ENCODE measurements around the gene BLCAP.
"Not testable (repeated sequence)": the region's sequence is repeated elsewhere in the genome, so short reads cannot be mapped to it uniquely, and the experiment has no call there.

Gene BLCAP

DNA sequence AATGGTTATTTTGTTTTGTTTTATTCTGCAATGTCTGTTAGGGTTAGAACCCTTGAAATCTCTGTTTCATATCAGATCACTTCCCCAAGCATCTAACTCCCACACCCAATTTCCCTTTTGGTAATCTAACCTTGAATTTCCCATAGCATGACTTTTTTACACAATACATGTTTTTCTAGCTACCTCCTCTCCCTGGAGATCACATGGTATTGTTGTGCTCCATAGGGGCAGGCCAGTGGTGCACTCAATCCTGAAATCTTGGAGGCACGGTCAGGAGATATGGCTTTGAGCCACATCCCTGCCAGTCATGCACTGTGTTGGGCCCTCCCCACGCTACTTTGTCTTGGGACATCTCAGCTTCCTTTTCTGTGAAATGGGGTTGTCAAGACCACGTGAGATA, 43.3 kb downstream of the BLCAP start:
- DNase-seq (ENCODE audit: low read depth in 2 of 3, low spot score in 2 of 3): no peak

DNA sequence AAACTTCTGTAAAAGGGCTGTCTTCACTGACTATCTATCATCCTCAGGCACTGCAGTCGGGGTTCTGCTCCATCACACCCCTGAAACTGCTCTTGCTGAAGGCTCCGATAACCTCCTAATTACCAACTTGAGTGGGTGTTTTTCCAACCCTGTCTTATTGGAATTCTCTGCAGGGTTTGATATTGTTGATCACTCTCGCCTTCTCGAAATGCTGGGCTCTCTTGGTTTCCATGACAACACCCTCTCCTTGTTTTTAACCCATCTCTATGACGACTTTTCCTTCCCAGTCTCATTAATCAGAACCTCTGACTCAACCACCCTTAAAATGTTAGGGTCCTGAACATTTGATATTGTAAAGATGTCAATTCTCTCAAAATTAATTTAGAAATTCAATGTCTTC, 46.1 kb downstream of the BLCAP start:
- no peak for DNase-seq (ENCODE audit: low read depth in 2 of 3, low spot score in 2 of 3)

DNA sequence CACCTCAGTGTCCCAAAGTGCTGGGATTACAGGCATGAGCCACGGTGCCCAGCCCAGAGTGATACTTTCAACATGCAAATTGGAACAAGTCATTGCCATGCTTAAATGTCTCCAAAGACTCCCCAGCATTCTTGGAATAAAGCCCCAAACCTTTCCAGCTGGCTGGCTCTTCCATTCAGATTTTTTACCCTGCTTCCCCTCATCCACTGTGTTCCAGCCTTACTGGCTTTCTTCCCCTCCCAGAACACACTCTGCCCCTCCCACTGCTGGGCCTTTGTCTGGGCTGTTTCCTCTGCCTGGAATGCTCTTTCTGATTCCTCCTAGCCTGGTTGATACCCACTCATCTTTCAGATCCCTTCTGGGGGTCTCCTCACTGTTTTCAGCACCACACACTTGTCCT, 46.8 kb downstream of the BLCAP start:
- DNase-seq (ENCODE audit: low read depth in 2 of 3, low spot score in 2 of 3): no peak

DNA sequence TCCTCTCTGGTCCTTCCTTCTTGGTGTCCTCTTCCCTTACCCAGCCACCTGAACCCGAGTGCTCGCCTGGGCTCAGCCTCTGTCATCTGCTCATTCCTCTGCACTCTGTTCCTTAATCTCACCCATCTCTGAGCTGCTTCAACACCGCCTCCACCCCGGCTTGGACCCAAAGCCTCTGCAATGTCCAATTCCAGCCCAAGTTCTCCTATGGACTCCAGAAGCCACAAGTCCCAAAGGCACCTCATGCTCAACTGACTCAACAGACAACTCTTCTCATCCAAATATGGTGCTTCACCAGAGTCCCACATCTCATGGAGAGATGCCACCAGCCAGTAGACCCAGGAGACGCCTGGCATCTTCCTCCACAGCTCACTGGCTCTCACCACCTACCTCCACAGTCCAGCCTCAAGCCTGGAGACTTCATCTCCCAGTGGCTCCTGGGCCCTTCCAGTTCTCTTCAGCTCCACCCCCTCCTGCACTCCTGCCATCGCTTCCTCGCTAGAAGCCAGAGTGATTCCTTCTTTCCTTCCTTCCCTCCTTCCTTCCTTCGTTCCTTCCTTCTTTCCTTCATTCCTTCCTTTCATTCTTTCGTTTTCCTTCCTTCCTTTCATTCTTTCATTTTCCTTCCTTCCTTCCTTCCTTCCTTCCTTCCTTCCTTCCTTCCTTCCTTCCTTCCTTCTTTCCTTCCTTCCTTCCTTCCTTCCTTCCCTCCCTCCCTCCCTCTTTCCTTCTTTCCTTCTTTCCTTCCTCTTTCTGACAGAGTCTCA, 47.6 kb downstream of the BLCAP start:
- no peak for DNase-seq (ENCODE audit: low read depth in 2 of 3, low spot score in 2 of 3)

DNA sequence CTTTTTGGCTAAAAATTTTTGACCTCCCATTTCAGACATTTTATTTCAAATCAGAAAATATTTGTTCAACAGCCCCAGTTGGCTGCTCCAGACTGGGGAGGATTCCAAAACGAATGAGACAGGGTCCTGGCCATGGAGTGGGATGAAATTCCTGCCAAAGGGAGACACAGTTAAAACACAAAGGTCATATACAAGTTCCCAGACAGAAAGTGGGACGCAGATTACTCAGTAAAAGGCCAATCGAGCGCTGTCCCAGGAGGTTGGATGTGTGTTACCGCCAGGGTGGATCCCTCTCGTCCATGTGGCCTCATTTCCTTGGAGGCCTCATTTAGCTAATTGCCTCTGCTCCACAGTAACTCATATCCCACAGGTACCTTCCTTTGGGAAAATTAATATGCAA, 48.4 kb downstream of the BLCAP start:
- no peak for DNase-seq (ENCODE audit: low read depth in 2 of 3, low spot score in 2 of 3)

DNA sequence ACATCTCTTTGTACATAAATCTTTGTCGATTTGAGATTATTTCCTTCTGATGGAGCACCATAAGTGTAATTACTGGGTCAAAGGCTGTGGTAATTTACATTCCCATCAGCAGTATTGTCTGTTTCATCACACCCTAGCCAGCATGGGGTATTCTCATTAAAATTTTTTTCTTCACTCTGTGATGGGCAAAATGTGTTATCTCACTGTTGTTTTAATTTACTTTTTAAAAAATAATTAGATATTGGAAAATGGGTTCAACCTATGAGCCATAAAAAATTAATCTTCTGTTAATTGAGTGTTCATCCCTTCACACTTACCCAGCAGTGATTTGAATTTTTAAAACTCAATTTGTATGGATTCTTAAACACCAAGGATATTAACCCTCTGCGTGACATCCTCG, 50.6 kb downstream of the BLCAP start:
- DNase-seq (ENCODE audit: low read depth in 2 of 3, low spot score in 2 of 3): no peak

DNA sequence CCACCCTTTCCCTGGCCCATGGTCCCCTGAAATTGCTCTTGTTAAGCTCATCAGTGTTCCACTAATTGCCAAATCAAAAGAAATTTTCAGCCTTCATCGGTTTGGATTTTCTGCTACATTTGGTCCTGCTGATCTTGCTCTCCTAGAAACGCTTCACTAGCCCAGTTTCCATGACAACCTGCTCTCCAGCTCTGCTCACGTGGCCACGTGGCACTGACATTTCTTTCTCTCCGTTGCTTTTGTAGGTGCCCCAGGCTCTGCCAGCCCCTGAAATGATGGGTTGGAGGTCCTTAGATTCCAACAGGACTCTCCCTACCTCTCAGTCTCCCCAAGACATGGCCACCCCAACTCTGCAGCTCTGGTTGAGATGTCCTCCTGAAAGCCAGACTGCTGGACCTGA, 52.4 kb downstream of the BLCAP start:
- DNase-seq (ENCODE audit: low read depth in 2 of 3, low spot score in 2 of 3): no peak

DNA sequence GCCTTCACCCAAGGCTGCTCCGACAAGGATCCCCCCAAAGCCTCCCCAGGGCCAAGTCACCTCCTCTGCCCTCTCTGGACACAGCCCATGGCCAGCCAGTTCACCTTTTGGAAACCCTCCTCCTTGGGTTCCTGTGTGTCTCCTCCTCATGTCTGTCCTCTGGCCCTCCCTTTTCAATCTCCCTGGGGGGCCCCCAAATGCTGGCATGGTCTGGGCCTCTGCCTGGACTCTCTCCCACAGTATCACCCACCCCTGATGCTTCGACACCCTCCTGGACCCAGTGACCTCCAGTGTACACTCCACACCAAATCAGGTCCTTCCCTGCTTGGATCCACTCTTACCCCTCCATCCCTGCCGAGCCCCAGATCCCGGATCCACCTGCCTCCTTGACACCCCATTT, 53.3 kb downstream of the BLCAP start:
- no peak for DNase-seq (ENCODE audit: low read depth in 2 of 3, low spot score in 2 of 3)

DNA sequence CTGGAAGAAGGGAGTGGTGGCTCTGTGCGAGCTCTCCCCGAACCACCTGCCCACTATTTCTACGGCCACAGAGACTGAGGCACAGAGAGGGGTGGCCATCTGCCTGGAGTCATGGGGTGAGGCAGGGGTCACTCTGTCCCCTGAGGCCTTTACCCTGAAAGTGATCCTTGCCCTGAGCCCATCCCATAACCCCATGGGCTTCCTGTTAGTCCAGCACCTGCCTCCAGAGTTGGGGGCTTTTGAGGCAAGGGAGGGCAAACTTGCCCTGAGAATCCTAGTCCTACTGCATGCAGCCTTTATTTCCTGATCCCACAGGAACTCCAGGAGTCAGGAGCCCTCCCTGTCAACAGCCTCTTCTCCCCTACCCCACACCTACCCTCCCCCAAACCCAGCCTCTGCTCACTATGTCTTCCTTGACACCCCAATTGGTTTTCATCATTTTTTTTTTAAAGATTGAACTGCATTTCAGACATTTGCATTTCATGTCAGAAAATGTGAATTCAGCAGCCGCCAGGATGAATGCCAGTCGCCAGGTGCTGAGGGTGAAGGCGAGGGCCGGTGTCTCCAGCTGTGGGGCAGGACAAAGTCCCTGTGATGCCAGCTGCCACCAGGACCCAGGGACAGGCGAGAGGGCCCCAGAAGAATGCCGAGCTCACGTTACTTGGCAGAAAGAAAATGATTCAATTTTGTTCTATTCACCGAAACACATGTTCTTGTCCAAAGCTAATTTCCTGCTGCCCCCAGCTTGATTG, 54.3 kb downstream of the BLCAP start:
- no peak for DNase-seq (ENCODE audit: low read depth in 2 of 3, low spot score in 2 of 3)

DNA sequence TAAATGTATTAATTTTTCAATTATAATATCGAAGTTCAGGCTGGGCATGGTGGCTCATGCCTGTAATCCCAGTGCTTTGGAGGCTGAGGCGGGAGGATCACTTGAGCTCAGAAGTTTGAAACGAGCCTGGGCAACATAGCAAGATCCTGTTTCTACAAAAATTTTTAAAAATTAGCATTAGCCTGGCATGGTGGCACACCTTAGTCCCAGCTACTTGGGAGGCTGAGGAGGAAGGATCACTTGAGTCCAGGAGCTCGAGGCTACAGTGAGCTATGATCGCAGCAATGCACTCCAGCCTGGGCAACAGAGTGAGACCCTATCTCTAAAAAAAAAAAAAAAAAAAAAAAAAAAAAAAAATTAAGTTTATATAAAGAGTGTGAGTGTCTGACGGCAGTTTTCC, 55.2 kb downstream of the BLCAP start:
- DNase-seq (ENCODE audit: low read depth in 2 of 3, low spot score in 2 of 3): not testable (repeated sequence)

DNA sequence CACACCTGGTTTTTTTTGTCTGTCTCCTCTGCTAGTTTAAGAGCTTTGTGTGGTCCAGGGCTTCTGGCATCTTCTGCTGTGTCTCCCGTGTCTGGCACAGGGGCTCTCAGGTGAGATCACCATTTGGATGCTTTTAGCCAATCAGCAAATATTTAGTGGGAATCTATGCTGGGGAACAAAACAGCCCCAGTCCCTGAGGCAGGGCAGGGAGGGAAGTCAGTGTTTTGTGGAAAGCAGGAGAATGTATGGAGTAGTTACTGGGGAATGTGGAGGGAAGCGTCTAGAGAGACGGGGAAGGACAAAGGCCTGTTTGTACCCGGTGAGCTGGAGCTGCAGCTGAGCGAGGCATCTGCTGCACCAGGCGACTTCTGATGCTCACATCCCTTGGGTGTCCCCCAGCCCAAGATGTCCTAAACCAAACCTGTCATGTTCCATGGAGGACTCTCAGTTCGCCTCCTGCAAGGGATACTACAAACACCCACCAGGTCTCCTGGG, 55.9 kb downstream of the BLCAP start:
- no peak for DNase-seq (ENCODE audit: low read depth in 2 of 3, low spot score in 2 of 3)

DNA sequence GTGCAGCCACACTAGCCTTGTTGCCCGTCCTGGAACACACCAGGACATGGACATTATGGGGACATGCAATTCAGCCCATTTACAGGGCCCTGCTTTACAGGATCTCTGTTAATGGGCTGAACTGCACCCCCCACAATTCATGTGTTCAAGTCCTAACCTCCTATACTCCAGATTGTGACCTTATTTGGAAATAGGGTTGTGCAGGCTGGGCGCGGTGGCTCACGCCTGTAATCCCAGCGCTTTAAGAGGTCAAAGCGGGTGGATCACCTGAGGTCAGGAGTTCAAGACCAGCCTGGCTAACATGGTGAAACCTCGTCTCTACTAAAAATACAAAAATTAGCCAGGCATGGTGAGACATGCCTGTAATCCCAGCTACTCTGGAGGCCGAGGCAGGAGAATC, 57.5 kb downstream of the BLCAP start:
- not testable (repeated sequence) for DNase-seq (ENCODE audit: low read depth in 2 of 3, low spot score in 2 of 3)

DNA sequence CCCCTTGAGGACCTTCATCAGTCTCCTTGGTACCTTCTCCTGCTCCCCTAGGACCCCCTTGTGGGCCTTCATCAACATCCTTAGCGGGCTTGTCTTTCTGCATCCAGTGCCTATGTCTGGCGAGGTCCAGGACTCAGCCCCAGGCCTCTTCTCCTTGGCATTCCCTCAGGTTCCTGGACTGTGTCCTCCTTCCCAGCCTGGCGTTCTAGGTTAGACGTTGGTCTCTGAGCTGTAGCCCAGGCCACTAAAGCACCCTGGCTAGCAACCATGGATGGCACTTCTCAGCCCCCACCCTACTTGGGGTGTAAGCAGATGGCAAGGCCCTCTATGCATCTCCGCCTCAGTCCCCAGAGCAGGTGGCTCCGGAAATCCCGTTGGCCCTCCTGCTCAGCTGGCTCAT, 58.1 kb downstream of the BLCAP start:
- DNase-seq (ENCODE audit: low read depth in 2 of 3, low spot score in 2 of 3): no peak

DNA sequence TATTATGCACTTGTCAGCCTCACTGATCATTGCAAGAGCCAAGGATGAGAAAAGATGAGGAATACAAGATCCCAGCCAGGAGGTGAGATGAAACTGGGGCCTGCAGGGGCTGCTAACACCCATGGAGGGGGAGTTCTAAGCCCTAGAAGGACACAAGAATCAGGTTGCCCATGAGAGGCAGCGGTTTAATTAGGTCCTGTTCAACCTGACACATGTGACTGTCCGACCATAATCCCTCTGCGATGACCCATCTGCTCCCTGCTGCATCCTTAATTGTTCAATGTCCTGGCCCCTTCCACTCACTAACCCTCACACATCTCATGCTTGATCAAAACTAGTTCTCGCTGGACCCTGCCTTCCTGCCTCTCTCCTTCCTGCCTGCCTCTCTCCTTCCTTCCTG, 58.8 kb downstream of the BLCAP start:
- no peak for DNase-seq (ENCODE audit: low read depth in 2 of 3, low spot score in 2 of 3)
